Measurements from ENCODE around the gene TRPM7. TPM values are rescaled to one million over a fixed set of nuclear protein-coding genes. Genes with fewer than 3 reads are reported as not detected.

TRPM7 gene
- total RNA-seq, 1 donor from 2014 or later, result 47.3 TPM

DNA sequence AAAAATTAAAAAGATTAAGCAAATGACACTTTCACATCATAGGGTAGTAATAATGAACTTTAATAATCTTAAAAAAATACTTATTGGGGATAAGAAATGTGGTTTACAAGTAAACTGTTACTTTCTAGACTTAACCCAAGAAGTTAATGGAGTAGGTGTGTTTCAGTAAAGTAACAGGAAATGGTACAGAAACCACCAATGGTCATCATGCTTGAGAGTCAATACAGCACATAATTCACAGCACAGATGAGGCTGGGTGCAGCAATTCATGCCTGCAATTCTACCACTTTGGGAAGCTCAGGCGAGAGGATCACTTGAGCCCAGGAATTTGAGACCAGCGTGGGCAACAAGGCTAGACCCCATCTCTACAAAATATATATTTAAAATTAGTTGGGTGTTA is 128.6 kb downstream of the TRPM7 start:
- Histone ChIP-seq H3K9me3 (no peaks in the 10 kb centered on the region), H3K4me1 (no peaks in the 10 kb centered on the region), H3K4me3 (no peak overlapping the region), H3K27me3 (ENCODE audit: low read depth) (no peaks in the 10 kb centered on the region), H3K27ac (no peak overlapping the region), H3K36me3 (peaks cover 50% of the 10 kb centered on the region)
- ATAC-seq (no peak), DNase-seq (no peak)
- intact Hi-C loops (cut with DNase I), result no loop called here
- TF ChIP-seq, protein P1, sequence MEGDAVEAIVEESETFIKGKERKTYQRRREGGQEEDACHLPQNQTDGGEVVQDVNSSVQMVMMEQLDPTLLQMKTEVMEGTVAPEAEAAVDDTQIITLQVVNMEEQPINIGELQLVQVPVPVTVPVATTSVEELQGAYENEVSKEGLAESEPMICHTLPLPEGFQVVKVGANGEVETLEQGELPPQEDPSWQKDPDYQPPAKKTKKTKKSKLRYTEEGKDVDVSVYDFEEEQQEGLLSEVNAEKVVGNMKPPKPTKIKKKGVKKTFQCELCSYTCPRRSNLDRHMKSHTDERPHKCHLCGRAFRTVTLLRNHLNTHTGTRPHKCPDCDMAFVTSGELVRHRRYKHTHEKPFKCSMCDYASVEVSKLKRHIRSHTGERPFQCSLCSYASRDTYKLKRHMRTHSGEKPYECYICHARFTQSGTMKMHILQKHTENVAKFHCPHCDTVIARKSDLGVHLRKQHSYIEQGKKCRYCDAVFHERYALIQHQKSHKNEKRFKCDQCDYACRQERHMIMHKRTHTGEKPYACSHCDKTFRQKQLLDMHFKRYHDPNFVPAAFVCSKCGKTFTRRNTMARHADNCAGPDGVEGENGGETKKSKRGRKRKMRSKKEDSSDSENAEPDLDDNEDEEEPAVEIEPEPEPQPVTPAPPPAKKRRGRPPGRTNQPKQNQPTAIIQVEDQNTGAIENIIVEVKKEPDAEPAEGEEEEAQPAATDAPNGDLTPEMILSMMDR (IDR thresholded peaks at IDR 0.05), result no peak

DNA sequence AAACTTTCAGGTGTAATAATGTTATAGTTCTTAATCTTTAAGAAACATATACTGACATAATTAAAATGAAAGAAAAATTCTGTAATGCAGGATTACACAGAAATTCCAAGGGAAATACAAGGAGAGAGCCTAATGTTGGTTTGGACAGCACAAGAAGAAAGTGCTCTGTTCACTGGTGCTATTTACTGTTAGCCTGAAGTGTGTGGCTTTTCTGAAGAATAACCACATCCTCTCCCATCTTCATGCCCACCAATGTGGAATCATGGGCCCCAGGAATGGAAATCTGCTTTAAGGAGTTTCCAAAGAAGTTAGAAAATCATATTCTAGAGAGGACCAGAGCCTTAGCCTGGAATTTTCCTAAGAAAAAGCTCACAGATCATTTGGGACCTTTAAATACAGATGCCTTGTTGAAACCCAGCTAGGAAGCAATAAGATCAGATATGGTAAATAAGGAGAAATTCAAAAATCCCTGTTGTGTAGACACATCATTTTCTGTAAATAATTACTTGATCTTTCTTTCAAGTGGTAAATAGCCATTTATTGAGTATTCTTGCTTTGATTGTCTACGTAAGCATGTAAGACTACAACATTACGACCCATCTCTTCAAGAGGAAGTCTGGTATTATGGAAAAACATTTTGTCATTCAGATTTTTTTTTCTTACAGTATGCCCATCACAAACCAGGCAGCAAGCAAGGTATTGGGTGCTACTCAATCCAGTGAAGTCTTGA is 129.8 kb downstream of the TRPM7 start:
- ATAC-seq, result no peak
- DNase-seq, result no peak
- peaks cover 39% of the 10 kb centered on the region for H3K36me3 ChIP-seq
- H3K4me1 ChIP-seq, result no peaks in the 10 kb centered on the region
- TF ChIP-seq, protein P1 (IDR thresholded peaks at IDR 0.05), result no peak
- intact Hi-C loops (cut with DNase I), result no loop called here
- no peaks in the 10 kb centered on the region for H3K27me3 ChIP-seq (ENCODE audit: low read depth)
- no peak overlapping the region for H3K27ac ChIP-seq
- no peaks in the 10 kb centered on the region for H3K9me3 ChIP-seq
- no peak overlapping the region for H3K4me3 ChIP-seq

DNA sequence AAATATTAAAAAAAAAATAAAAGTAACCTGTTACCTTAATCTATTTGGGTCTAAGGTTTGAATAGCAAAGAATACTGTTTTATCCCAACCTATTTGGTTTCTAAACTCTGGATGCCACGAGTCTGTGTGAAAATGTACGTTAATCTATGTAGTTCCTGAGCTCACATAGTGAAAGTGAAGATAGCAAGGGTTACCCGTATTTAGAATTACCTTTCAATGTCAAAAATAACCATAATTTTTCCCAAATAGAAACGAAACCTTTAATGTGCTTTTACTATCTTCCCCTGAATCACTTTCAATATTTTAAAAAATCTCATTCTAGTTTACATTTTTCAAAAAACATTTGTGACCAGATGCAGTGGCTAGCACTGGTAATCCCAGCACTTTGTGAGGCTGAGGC is 134.4 kb downstream of the TRPM7 start:
- ATAC-seq, result no peak
- Histone ChIP-seq H3K9me3 (no peaks in the 10 kb centered on the region), H3K27me3 (ENCODE audit: low read depth) (no peaks in the 10 kb centered on the region), H3K27ac (no peak overlapping the region), H3K36me3 (no peaks in the 10 kb centered on the region), H3K4me3 (no peak overlapping the region), H3K4me1 (no peaks in the 10 kb centered on the region)
- no peak for DNase-seq
- TF ChIP-seq, protein P1 (IDR thresholded peaks at IDR 0.05), result no peak
- intact Hi-C loops (cut with DNase I), result no loop called here

DNA sequence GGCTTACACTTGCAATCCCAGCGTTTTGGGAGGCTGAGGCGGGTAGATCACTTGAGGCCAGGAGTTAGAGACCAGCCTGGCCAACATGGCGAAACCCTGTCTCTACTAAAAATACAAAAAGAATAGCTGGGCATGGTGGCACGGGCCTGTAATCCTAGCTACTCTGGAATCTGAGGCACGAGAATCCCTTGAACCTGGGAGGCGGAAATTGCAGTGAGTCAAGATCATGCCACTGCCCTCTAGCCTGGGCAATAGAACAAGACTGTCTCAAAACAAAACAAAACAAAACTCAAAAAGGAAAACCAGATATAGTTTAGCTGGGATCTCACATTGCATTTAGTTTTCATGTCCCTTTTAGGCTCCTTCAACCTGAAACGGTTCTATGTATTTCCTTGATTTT is 137.3 kb downstream of the TRPM7 start:
- H3K4me3 ChIP-seq, result no peak overlapping the region
- TF ChIP-seq, protein P1 (IDR thresholded peaks at IDR 0.05), result no peak
- no peak overlapping the region for H3K27ac ChIP-seq
- DNase-seq, result no peak
- no peaks in the 10 kb centered on the region for H3K27me3 ChIP-seq (ENCODE audit: low read depth)
- H3K36me3 ChIP-seq, result no peaks in the 10 kb centered on the region
- no peak for ATAC-seq
- intact Hi-C loops (cut with DNase I), result no loop called here
- H3K9me3 ChIP-seq, result no peaks in the 10 kb centered on the region
- H3K4me1 ChIP-seq, result no peaks in the 10 kb centered on the region

DNA sequence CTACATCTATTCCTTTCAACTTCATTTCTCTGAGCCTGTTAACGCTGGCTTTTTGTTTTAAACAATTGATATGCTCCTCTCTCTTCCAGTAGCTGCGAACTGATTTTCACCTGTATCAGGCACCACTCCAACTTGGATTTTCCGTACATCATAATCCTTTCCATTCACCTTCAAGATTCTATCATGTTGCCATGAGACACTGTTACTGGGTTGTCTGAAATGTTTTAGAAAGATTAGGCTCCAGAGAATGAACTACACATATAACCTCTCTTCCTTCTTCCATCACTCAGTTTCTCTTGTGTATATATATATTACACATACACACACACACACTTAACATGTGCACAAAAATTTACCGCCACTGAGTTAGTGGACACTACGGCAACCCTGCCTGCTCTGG is 140.0 kb downstream of the TRPM7 start, which contains the start of gene USP50:
Gene USP50 (minus strand): TSS at position 101 of the 400 bp plus-strand sequence. CDS start 141 bp downstream, outside the sequence.
- Histone ChIP-seq H3K27ac (no peak within 1 kb of the TSS), H3K36me3 (no peaks in the 10 kb centered on the region), H3K9me3 (no peaks in the 10 kb centered on the region), H3K4me1 (no peaks in the 10 kb centered on the region), H3K27me3 (ENCODE audit: low read depth) (no peaks in the 10 kb centered on the region), H3K4me3 (no peak within 1 kb of the TSS)
- ATAC-seq (no peak), DNase-seq (no peak)
- intact Hi-C loops (cut with DNase I), result no loop called here
- TF ChIP-seq, protein P1 (IDR thresholded peaks at IDR 0.05), result no peak

All from lower lobe of right lung (tissue), 2 donors.